ENCODE data around the gene NIPAL1.

The NIPAL1 gene

DNA sequence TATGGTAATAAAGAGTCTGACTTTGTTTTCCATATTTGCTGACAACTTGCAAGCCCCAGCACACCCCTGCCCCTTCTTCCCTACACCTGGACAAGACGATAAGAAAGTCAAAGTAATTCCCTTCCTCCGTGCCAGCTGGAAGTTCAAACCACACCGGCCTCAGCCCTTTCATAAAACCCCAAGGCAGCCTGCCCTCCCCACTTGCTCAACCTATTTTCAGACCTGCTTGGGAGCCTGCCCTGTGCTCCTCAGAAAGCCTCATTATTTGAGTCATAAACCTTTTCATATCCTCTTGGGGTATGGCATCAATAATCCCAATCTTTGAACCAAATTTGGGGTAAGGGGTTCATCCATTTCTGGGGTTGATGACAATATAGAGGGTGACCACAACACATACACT lies 29.5 kb downstream of the NIPAL1 start:
- TF ChIP-seq, protein P1, sequence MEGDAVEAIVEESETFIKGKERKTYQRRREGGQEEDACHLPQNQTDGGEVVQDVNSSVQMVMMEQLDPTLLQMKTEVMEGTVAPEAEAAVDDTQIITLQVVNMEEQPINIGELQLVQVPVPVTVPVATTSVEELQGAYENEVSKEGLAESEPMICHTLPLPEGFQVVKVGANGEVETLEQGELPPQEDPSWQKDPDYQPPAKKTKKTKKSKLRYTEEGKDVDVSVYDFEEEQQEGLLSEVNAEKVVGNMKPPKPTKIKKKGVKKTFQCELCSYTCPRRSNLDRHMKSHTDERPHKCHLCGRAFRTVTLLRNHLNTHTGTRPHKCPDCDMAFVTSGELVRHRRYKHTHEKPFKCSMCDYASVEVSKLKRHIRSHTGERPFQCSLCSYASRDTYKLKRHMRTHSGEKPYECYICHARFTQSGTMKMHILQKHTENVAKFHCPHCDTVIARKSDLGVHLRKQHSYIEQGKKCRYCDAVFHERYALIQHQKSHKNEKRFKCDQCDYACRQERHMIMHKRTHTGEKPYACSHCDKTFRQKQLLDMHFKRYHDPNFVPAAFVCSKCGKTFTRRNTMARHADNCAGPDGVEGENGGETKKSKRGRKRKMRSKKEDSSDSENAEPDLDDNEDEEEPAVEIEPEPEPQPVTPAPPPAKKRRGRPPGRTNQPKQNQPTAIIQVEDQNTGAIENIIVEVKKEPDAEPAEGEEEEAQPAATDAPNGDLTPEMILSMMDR (IDR thresholded peaks at IDR 0.05; ENCODE audit: borderline replicate concordance, control extremely low read depth, extremely low read depth, insufficient read depth, missing control alignments): no peak
- in situ Hi-C loops (cut with MboI; ENCODE audit: low sequenced_read_pairs, unreplicated experiment): no loop called here
- no peak for DNase-seq (ENCODE audit: low spot score)

DNA sequence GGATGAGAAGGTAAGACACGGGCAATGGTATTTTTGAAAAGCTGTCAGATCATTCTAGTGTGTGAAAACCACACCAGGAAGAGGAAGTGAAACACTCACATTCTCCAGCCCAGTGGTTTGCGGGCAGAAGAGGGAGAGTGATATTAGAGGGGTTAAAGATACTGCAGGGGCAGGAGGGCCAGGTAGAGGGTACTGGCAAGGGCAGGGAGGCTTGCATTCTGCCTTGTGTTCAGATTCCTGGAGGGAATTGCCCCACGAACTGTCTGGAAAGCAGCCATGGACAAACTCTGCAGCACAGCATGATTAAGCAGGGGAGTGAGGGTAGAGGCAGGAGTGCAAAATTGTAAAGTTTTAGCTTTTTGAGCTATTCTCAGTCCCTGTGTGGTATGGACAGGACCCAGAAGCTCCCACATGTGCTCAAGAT lies 30.9 kb downstream of the NIPAL1 start:
- in situ Hi-C loops (cut with MboI; ENCODE audit: low sequenced_read_pairs, unreplicated experiment): no loop called here
- TF ChIP-seq, protein P1 (IDR thresholded peaks at IDR 0.05; ENCODE audit: borderline replicate concordance, control extremely low read depth, extremely low read depth, insufficient read depth, missing control alignments): no peak
- peak; percentile 55 for DNase-seq (ENCODE audit: low spot score)

DNA sequence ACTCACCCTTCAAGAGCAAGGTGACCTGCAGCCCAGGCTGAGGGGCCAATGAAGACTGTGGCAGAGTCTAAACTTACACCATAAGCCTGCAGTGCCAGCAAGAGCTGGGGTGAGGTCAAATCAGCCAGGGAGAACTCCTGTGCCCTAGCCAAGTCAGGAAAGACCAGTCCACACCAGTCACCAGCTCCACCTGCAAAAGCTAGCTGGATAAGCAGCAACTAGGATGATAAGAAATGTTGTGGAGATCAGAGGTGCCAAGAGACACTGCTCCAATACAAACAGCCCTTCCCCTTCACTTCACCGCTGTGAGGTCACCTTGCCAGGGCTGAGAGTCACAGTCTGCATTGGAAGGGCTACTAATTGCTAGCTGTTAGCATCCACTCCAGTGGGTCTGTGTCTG lies 31.3 kb downstream of the NIPAL1 start:
- in situ Hi-C loops (cut with MboI; ENCODE audit: low sequenced_read_pairs, unreplicated experiment): no loop called here

DNA sequence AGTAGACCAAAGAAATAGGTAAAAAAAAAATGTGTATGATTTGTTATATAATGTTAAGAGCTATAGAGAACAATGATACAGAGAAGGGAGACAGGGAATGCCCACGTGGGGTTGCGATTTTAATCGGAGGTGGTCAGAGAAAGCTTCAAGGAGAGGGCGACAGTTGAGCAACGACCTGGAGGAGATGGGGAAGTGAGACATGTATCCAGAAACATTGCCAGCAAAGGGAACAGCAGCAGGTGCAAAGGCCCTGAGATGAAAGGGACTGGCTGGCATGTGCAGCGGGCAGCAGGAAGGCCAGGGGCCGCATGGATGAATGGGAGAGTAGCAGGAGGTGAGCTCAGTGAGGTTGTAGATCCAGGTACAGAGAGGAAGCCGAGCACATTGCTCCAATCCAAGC lies 32.9 kb downstream of the NIPAL1 start:
- in situ Hi-C loops (cut with MboI; ENCODE audit: low sequenced_read_pairs, unreplicated experiment): no loop called here
- TF ChIP-seq, protein P1 (IDR thresholded peaks at IDR 0.05; ENCODE audit: borderline replicate concordance, control extremely low read depth, extremely low read depth, insufficient read depth, missing control alignments): no peak
- no peak for DNase-seq (ENCODE audit: low spot score)

More for the DNA sequence above, 31.3 kb downstream of the NIPAL1 start:
- no peak for DNase-seq (ENCODE audit: low spot score)
- TF ChIP-seq, protein P1 (IDR thresholded peaks at IDR 0.05; ENCODE audit: borderline replicate concordance, control extremely low read depth, extremely low read depth, insufficient read depth, missing control alignments): no peak

DNA sequence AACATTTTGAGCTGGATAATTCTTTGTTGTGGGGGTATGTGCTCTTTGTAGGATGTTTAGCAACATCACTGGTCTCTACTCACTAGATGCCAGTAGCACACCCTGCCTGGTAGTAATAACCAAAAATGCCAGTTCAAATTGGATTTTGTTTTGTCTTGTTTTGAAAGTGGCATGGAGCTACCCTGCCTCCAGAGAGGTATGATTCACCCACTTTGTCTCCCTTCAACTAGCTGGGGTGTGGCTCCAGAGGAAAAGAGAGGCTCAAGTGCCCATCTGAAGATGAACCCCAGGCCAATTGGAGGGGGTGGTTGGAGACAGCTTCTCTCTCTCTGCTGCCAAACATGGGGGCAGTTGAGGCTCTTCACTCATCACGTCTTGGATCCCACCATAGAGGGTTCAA lies 34.5 kb downstream of the NIPAL1 start:
- in situ Hi-C loops (cut with MboI; ENCODE audit: low sequenced_read_pairs, unreplicated experiment): no loop called here
- TF ChIP-seq, protein P1 (IDR thresholded peaks at IDR 0.05; ENCODE audit: borderline replicate concordance, control extremely low read depth, extremely low read depth, insufficient read depth, missing control alignments): no peak
- DNase-seq (ENCODE audit: low spot score): no peak

DNA sequence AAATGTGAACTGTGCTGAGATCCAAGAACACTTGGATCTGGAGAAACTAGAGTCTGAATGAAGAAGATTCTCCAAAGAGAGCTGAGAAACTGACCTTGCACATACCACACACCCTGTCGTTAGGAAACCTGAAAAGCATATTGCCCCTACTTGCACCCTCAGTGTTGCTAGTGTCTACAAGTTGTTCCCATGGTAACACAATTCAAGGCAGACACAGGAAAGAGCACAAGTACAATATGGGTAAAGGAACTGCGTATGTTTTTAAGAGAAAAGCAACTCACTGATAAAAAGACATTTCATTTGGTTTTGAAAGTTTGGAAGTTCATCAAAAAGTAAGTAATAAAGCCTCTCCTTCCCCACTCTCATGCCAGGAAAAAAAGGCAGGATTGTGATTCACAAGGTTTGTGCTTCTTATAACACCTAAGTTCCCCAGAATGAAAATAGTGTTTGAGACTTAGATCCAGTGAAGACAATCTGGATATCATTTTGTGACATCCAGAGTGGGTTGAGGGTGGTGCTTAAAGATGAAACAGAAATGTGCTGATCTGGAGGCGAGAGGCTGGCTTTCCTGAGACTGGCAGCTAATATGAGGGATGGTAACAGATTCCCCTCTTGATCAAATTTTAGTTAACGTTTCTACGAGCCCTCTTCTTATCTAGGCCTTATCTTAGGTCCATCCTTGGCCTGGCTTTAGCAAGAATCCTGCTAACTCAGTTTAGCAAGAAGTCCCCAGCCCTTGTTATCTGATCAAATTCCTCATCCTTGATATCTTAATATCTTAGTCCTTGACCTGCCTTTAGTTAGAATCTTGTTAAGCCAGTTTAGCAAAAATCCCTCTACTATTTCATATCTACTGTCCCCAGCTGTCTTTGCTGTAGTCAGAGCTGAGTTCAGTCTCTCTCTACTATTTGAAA lies 42.3 kb downstream of the NIPAL1 start:
- DNase-seq (ENCODE audit: low spot score): no peak
- in situ Hi-C loops (cut with MboI; ENCODE audit: low sequenced_read_pairs, unreplicated experiment): no loop called here
- TF ChIP-seq, protein P1 (IDR thresholded peaks at IDR 0.05; ENCODE audit: borderline replicate concordance, control extremely low read depth, extremely low read depth, insufficient read depth, missing control alignments): no peak
